Measurements from ENCODE around the gene BMPR1B.
"Not testable (repeated sequence)": the region's sequence is repeated elsewhere in the genome, so short reads cannot be mapped to it uniquely, and the experiment has no call there.

Gene BMPR1B

DNA sequence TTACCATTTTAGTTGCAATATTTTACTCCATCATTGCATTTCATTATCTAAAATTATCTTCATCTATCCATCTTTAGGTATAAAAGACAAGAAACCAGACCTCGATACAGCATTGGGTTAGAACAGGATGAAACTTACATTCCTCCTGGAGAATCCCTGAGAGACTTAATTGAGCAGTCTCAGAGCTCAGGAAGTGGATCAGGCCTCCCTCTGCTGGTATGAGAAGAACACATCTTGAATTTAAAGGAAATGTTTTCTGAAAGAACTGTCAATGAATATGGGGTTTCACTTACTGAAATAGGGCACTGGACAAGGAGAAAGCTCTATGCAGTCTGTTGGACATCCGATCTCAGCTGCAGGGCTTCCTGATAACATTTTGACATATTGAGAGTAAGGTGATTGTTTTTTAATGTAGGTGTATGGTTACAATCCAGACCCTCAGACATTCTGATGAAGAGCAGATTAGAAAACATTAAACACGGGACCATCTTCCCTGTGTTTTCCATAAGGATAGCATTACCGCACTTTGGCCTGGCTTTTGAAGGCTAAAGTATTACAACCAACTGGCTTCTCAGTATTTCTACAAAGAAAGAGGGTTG, 367.2 kb downstream of the BMPR1B start:
- DNase-seq (ENCODE audit: low read depth in 3 of 3, low spot score in 1 of 3): no peak

DNA sequence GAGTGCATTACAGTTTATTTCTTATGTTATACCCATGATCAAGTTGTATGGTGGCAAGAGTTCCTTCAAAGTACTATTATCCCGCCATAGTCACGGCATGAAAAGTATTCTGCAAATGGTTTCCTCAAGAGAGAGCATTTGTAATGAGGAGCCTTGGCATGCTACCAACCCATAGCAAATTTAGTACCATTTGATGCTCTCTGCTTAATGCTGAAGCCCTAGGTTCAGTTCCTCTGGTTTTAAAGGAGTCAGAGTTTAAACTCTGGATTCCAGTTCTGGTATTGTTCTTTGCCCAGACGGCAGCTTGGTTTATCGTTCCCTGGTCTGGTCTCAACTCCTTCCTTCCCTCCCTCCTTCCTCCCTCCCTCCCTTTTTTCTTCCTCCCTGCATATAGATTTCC, 371.3 kb downstream of the BMPR1B start:
- no peak for DNase-seq (ENCODE audit: low read depth in 3 of 3, low spot score in 1 of 3)

DNA sequence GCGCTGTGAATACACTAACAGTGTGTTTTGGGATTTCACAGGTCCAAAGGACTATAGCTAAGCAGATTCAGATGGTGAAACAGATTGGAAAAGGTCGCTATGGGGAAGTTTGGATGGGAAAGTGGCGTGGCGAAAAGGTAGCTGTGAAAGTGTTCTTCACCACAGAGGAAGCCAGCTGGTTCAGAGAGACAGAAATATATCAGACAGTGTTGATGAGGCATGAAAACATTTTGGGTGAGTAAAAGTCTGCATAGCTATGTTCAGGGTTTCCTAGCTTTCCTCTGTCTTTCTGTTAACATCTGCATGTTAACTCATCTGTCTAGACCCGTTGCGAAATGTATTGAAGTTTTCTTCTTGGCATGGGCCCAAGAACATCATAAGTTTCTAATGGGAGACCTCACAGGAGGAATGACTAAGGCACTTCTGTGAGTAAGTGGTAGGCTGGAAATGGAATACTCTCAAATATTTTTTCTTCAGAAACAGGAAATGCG, 372.1 kb downstream of the BMPR1B start:
- no peak for DNase-seq (ENCODE audit: low read depth in 3 of 3, low spot score in 1 of 3)

DNA sequence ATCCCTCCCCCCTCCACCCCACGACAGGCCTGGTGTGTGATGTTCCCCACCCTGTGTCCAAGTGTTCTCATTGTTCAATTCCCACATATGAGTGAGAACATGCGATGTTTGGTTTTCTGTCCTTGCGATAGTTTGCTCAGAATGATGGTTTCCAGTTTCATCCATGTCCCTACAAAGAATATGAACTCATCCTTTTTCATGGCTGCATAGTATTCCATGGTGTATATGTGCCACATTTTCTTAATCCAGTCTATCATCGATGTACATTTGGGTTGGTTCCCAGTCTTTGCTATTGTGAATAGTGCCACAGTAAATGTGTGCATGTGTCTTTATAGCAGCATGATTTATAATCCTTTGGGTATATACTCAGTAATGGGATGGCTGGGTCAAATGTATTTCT, 376.3 kb downstream of the BMPR1B start:
- not testable (repeated sequence) for DNase-seq (ENCODE audit: low read depth in 3 of 3, low spot score in 1 of 3)

DNA sequence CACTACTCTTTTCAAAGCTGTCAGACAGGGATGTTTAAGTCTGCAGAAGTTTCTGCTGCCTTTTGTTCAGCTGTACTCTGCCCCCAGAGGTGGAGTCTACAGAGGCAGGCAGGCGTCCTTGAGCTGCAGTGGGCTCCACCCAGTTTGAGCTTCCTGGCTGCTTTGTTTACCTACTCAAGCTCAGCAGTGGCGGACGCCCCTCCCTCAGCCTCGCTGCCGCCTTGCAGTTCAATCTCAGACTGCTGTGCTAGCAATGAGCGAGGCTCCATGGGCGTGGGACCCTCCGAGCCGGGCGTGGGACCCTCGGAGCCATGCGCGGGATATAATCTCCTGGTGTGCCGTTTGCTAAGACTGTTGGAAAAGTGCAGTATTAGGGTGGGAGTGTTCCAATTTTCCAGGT, 381.7 kb downstream of the BMPR1B start:
- DNase-seq (ENCODE audit: low read depth in 3 of 3, low spot score in 1 of 3): not testable (repeated sequence)

DNA sequence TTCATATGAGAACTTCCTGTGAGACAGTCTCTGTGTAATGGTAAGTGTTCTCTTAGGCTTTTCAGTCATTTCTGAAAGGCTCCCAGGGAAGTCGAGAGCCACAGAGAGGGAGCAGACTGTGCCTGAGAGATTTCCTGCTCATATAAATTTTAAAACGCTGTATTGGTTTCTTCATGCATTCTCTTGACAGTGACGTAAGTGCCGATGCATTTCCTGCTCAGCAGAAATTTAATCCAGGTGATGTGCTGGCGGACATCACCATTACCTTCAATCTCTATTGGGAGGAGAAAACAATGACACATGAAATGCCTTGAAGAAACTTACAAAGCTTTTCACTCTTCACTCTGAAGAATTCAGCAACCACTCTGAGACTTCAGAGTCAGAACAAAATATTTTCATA, 383.6 kb downstream of the BMPR1B start:
- no peak for DNase-seq (ENCODE audit: low read depth in 3 of 3, low spot score in 1 of 3)

DNA sequence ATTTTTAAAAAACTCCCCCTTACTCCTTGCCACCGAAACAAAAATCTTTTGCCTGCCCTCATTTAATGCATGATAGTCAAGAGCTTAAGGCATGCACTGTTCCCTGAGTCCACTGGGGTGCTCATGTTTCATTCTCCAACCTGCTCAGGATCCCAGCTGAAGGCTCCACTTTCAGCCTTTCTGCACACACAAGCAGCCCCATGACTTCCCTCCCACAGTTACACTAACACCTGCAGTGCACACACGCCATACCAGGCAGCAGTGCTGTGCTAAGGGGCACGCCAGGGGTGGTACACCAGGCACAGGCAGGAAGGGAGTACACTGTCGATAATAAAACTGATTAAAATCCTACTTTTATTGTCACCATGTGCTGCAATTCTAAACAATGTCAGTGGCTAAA, 385.2 kb downstream of the BMPR1B start:
- no peak for DNase-seq (ENCODE audit: low read depth in 3 of 3, low spot score in 1 of 3)

DNA sequence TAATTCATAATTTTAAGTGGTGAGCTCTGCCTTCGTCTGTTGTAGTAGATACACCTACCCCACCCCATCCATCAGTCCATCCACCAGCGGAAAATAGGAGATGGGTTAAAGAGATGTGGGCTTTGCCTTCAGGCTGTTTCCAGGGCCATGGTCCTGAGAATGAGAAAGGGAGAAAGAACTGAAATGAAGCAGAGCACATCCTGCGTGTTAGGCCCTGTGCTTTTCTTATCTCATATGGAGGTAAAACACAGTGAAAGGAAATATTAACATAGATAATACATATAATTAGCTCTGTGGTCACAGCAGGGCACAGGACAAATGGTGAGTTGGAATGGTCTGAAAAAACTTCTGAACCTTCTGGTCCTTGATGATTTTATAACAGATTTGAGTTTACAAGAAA, 393.5 kb downstream of the BMPR1B start:
- no peak for DNase-seq (ENCODE audit: low read depth in 3 of 3, low spot score in 1 of 3)

DNA sequence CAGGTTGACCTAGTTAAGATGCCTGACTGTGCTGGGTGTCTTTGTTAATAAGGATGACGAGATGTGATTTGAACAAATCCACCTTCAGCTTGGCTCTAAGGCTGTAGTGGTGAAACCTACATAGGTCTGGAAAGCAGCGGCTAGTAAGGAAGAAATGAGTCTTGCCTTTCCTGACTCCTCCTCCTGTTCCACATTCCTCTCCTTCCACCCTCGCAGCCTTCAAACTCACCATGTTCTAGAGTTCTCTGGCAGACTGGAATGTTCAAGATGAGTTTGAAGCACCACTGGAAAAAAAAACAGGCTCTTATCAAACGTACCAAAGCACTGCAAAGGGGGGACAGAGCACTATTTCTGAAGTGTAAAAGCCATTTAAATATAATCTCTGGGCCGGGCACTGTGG, 395.4 kb downstream of the BMPR1B start:
- DNase-seq (ENCODE audit: low read depth in 3 of 3, low spot score in 1 of 3): no peak

DNA sequence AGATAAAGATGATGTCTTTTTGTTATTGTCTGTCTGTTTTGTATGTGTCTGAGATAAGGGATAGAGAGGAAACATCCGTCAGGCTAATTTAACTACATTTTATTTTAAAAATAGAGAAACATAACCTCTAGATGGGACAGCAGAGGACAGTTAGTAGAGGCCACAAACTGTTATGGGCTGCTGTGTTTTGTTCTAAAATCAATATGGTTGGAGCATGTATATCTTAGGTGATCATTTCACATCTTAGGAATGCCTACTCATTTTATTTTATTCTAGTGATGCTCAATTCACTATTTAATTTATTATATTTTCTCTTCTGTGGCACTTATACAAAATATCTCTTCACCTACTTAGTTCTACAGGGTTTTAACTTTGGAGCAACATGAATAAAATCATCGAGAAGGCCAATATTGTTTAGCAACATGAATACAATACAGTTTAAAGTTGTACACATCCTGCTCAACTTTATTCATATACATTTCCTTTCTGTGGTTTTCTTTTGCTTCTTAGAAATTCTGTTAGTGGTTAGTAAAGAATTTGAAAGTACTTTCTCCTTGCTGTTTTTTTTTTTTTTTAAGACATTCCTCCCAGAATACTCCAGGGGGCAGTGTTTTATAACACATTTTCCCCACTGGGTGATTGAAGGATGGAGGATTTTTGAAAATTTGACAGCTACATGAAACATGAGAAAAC, 398.1 kb downstream of the BMPR1B start:
- no peak for DNase-seq (ENCODE audit: low read depth in 3 of 3, low spot score in 1 of 3)

DNA sequence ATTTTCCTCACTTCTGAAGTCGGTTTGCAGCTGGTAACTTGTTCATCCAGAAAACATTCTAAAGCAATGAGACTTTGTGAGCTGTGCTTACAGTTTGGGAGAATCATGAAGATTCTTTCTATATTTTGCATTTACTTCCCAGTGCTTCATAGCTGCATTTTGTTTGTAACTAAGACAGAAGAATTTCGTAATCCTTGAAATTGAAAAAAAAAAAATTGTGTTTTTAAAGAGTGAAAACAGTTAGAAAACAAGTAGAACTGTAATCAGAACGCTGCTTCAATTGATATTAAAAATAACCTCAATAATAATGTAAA, 398.7 kb downstream of the BMPR1B start:
- DNase-seq (ENCODE audit: low read depth in 3 of 3, low spot score in 1 of 3): no peak

DNA sequence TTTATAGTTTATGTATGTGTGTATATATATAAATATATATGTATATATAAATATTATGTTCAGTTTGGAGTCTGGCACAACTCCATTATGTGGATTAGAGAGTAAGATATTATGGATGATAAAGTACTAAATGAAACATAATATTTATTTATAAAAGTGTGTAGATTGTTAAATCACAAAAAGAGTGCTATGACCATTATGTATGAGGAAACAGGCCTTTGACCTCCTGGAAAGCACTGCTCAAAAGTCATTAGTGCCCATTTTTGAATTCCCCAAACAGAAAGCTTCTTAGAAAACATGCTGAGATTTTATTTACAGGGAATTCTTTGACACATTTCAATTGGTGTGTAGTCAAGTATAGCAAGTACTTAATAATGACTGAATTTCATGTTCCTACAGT, 399.8 kb downstream of the BMPR1B start:
- no peak for DNase-seq (ENCODE audit: low read depth in 3 of 3, low spot score in 1 of 3)

DNA sequence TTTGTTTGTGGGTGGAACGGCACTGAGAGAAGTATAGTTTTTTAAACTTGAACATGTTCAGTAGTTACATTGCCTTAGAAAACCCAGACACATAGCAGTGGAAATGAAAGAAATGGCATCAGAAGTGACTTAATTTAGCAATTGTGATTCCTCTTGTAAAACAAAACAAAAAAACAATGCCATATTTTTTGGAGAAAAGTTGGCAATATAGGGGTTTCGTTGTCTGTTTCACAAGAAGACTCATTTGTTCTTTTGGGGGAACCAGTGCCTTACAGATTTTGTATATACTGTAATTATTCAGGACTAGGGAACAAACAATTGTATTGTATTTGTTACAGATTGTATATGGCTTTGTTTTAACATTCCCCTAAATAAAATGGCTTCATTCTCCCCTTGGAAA, 400.3 kb downstream of the BMPR1B start:
- no peak for DNase-seq (ENCODE audit: low read depth in 3 of 3, low spot score in 1 of 3)

DNA sequence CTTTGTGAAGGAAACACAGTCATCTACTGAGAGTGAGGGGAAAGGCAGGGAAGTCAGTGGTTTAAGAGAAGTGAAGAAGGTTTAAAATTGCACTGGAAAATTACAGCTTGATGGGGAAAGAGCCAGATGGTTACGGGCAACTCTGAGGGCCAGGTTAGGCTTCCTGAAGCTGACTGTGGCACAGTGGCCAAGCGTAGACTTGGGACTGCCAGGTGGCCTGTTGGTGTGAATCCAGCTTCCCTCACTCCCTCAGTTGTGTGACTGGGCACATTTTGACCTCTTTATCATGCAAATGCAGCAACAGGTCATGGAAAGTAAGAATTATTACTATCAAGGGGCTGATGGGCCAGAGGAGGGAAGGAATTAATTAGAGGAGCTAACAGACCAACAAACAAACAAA, 400.9 kb downstream of the BMPR1B start:
- no peak for DNase-seq (ENCODE audit: low read depth in 3 of 3, low spot score in 1 of 3)

DNA sequence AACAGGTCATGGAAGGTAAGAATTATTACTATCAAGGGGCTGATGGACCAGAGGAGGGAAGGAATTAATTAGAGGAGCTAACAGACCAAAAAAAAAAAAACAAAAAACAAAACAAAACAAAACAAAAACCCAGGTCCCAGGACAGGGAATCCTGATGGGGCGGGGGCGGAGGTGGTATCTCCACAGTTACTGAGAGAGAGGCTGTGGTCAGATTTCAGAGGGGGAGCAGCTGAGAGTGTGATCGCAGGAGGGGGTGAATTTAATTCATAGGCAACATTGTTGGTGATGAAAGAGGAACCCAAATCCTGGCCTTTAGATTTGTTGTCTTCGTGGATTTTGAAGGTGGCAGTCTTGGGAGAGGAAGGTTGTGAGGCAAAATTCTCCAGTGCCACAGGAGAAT, 401.6 kb downstream of the BMPR1B start:
- DNase-seq (ENCODE audit: low read depth in 3 of 3, low spot score in 1 of 3): no peak

DNA sequence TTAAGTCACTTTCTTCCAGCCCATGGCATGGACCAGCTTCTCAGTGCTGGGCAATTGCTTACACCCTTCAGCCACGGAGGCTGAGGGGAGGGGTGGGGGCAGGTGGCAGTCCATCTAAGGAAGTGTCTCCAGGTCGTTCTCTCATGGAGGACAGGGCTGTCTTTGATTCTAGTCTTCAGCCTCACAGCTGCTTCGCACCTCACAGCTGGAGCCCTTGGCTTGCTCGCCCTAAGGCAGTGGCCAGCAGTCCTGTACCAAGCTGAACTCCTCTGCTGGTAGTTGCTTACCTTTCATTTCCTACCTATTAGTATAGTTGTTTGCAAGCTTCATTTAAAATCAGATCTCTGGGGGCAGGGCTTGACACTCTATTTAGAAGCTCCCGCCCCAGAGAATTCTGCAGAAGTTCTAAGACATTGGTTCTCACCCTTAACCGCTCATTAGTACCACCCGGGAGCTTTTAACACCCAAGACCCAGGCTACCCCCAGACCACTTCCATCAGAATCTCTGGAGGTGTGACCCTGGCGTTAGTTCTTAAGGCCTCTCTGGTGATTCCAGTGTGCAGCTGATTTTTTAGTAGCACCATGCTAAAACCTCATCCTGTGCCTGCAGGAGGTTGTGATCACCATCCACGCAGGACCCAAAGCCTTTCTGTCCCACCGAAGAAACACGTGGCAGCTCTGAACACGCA, 404.2 kb downstream of the BMPR1B start:
- no peak for DNase-seq (ENCODE audit: low read depth in 3 of 3, low spot score in 1 of 3)

DNA sequence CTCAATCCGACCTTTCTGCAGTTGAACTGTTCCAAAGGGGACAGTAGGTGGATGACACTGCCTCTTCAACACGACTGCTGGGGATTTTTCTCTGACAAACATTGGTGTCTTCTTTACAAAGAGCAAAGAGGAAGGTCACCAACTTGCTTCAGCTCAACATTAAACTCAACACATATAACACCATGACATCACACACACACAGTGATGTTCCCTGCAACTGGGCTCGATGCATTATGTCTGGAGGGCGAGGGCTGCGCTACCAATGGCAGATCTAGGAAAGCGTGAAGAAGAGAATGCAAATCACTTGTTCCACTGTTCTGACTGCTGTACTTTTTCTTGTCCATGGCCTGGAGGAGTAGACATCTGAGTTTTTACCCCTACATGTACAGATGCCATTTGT, 405.1 kb downstream of the BMPR1B start:
- no peak for DNase-seq (ENCODE audit: low read depth in 3 of 3, low spot score in 1 of 3)

DNA sequence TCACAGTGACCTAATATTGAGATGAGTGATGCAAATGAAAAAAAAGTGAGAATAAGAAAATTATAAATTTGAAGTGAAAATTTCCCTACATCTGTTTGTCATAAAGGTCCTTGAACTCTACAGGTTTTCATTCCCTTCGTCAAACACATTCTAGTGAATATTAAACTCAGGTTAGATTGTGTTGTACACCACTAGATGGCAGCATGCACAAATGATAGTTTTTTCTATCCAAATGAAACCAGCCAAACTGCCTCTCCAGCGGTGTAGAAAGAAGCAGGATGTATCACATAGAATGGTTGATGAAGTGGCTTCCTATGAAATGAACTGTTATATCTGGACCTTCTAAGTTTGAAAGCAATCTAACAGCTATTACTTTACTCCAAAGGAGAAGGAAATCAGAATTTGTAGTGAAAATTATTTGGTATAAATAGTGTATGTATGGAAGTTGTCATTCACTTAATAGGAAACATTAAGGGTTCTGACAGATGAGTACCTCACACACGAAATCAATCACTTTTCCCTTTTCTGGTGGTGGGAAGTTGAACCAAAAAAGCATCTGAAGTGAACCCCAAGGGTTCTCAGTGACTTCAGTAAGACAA, 408.3 kb downstream of the BMPR1B start:
- no peak for DNase-seq (ENCODE audit: low read depth in 3 of 3, low spot score in 1 of 3)

DNA sequence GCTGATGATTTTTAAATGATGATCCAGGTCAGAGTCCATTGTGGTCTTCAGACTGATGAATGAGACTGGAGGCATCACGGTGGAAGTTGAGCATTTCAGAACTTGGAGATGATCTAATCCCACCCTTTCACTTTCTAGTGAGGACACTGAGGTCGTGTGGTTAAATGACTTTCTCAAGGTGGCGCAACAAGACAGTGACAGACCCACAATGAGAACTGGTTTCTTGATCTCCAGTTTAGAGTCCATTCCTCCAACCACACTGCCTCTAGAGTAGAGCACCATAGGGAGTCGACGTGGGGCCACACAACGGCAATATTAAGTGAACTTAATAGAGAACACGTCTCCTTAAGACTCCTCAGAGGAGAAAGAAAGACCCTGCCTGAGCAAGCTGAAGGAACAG, 410.1 kb downstream of the BMPR1B start:
- DNase-seq (ENCODE audit: low read depth in 3 of 3, low spot score in 1 of 3): no peak

DNA sequence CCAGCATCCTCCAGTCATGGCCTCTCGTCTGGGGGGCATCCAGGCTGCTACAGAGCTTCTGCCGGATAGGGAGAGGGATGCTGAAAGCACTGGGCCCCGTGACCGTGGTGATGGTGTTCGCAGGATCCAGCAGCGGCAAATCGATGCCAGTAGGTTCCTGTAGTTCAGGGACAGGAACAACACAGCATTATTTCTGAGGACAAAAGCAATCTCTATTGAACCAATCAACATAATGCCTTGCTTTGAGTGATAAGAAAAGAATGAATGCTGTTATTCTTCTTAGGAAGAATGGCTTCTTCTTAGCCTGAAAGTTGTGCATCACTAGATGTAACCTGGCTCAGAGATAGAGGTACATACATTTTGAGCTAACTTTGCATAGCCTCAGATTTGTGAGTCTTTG, 412.4 kb downstream of the BMPR1B start:
- no peak for DNase-seq (ENCODE audit: low read depth in 3 of 3, low spot score in 1 of 3)

DNA sequence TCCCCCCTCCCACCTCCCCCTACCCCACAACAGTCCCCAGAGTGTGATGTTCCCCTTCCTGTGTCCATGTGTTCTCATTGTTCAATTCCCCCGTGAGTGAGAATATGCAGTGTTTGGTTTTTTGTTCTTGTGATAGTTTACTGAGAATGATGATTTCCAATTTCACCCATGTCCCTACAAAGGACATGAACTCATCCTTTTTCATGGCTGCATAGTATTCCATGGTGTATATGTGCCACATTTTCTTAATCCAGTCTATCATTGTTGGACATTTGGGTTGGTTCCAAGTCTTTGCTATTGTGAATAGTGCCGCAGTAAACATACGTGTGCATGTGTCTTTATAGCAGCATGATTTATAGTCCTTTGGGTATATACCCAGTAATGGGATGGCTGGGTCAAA, 413.6 kb downstream of the BMPR1B start:
- DNase-seq (ENCODE audit: low read depth in 3 of 3, low spot score in 1 of 3): not testable (repeated sequence)

DNA sequence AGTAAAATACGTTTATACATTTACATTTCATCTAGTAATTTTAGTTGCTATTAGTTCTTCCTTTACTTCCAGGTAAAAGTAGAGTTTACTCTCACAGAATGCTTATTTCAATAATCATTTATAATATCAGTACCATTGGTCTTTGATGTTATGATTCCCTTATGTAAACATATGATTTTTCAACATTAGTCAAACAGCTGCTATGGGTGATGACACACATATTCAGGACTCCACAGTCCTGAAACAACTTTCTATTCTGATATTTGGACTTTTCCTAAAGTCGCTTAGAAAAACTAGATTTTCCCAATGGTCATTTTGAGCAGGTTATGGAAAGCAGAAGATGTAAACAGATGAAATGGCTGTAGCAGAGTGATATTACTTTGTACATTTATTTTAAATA, 421.2 kb downstream of the BMPR1B start:
- DNase-seq (ENCODE audit: low read depth in 3 of 3, low spot score in 1 of 3): no peak

All from stimulated activated CD4-positive, alpha-beta T cell treated with anti-CD3 and anti-CD28 coated beads, TNF-alpha, amount 100 ng/mL, for 1 hour (primary cell).